ENCODE data around the gene GP1BB.

GP1BB gene

GRCh38 chr22:19767427-19768341 is 44.3 kb downstream of the GP1BB start:
- DNase-seq, result no peak

- no peak for DNase-seq
These were observed 46.0 kb downstream of the GP1BB start for GRCh38 chr22:19769393-19769715.

- DNase-seq, result no peak
These were observed 47.2 kb downstream of the GP1BB start for GRCh38 chr22:19770349-19771220.

- DNase-seq, result no peak
These were observed 49.0 kb downstream of the GP1BB start for GRCh38 chr22:19772422-19772672.

GRCh38 chr22:19772673-19773469 is 49.5 kb downstream of the GP1BB start:
- DNase-seq, result no peak

- DNase-seq, result no peak
These were observed 50.2 kb downstream of the GP1BB start for GRCh38 chr22:19773470-19774040.

Data from stimulated activated CD4-positive, alpha-beta T cell treated with anti-CD3 and anti-CD28 coated beads, Interleukin-4, amount 100 ng/mL, for 4 hours (primary cell).